Chondrocyte (in vitro differentiated cells): ENCODE data around the gene AFF3. TPM values are rescaled to one million over a fixed set of nuclear protein-coding genes. Genes with fewer than 3 reads are reported as not detected.
A peak's percentile ranks its signal among the peaks of the same experiment; 100 is the strongest.

ENCODE experiments used
- DNase-seq: peaks from one replicate; pipeline ENCODE4 v3.0.0; 2021; ENCODE audit warnings: mixed read lengths, low spot score
- H3K27ac Mint-ChIP-seq: one replicate; pipeline ENCODE4 v1.8.0; 2021; ENCODE audit warnings: mild to moderate bottlenecking, moderate library complexity, mixed read lengths; ENCODE audit not compliant: unreplicated experiment
- H3K27me3 Mint-ChIP-seq: 2 replicates; pipeline ENCODE4 v1.8.0; 2021; ENCODE audit warnings: low read depth, mixed read lengths
- H3K36me3 Mint-ChIP-seq: 2 replicates; pipeline ENCODE4 v1.8.0; 2021; ENCODE audit warnings: low read depth, mixed read lengths
- H3K4me1 Mint-ChIP-seq: 2 replicates; pipeline ENCODE4 v1.8.0; 2021; ENCODE audit warnings: low read depth, mild to moderate bottlenecking, mixed read lengths
- H3K4me3 Mint-ChIP-seq: one replicate; pipeline ENCODE4 v1.8.0; 2021; ENCODE audit warnings: mild to moderate bottlenecking, moderate library complexity, mixed read lengths; ENCODE audit not compliant: unreplicated experiment
- H3K9me3 Mint-ChIP-seq: 2 replicates; pipeline ENCODE4 v1.8.0; 2021; ENCODE audit warnings: low read depth, mixed read lengths
- CTCF ChIP-seq: fragments of 200-600 bp; sonication (generic); IDR thresholded peaks from 2 replicates; pipeline ENCODE4 v1.5.0; 2021; ENCODE audit warnings: antibody characterized with exemption, mild to moderate bottlenecking, moderate library complexity
- total RNA-seq: library from RNA; stranded (reverse); gene quantifications from 3 replicates; pipeline ENCODE4 v1.2.1, GENCODE V29; 2021

The AFF3 gene
- total RNA-seq, 1 donor from 2014 or later: 127 TPM

- no peaks in the 10 kb centered on the region for H3K4me1 Mint-ChIP-seq
- TF ChIP-seq CTCF: no peak
- no peak for DNase-seq
- no peak overlapping the region for H3K4me3 Mint-ChIP-seq
- H3K27me3 Mint-ChIP-seq: no peaks in the 10 kb centered on the region
- H3K36me3 Mint-ChIP-seq: no peaks in the 10 kb centered on the region
- H3K9me3 Mint-ChIP-seq: no peaks in the 10 kb centered on the region
- H3K27ac Mint-ChIP-seq: no peak overlapping the region
Observed at GRCh38 chr2:100179806-100180205, 37.4 kb upstream of the AFF3 start.

DNA sequence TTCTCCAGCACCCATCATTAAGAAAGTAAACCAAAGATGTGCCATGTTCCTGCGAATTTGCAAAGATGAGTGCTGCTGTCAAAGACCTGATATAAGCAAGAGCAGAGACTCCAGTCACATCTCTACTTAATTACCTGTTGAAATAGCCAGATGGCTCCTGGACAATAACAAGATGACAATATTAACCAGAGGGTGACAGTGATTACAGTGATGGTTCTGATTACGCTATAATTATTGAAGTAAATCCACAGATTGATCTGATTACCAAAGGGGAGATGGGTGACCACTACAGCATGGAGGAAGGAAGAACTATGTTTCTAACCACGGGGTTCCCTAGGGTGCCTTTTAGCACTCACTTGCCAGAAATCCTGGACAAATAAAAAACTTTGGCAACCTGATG, 36.5 kb upstream of the AFF3 start:
- Mint-ChIP-seq H3K27me3 (no peaks in the 10 kb centered on the region), H3K4me3 (no peak overlapping the region)

GRCh38 chr2:100178085-100178788, 35.8 kb upstream of the AFF3 start:
- Mint-ChIP-seq H3K36me3 (no peaks in the 10 kb centered on the region), H3K27ac (no peak overlapping the region), H3K4me3 (no peak overlapping the region), H3K4me1 (peaks cover 3% of the 10 kb centered on the region), H3K27me3 (no peaks in the 10 kb centered on the region), H3K9me3 (no peaks in the 10 kb centered on the region)
- peak; percentile 72 for TF ChIP-seq CTCF
- DNase-seq: no peak

More for the DNA sequence above, 36.5 kb upstream of the AFF3 start:
- peaks cover 1% of the 10 kb centered on the region for H3K4me1 Mint-ChIP-seq
- no peak for TF ChIP-seq CTCF
- H3K36me3 Mint-ChIP-seq: no peaks in the 10 kb centered on the region
- no peak overlapping the region for H3K27ac Mint-ChIP-seq
- DNase-seq: no peak
- no peaks in the 10 kb centered on the region for H3K9me3 Mint-ChIP-seq

GRCh38 chr2:100176925-100177324, 34.5 kb upstream of the AFF3 start:
- Mint-ChIP-seq H3K4me1 (peaks cover 3% of the 10 kb centered on the region), H3K27ac (no peak overlapping the region), H3K4me3 (no peak overlapping the region), H3K9me3 (no peaks in the 10 kb centered on the region), H3K27me3 (no peaks in the 10 kb centered on the region), H3K36me3 (no peaks in the 10 kb centered on the region)
- TF ChIP-seq CTCF: no peak
- no peak for DNase-seq

DNA sequence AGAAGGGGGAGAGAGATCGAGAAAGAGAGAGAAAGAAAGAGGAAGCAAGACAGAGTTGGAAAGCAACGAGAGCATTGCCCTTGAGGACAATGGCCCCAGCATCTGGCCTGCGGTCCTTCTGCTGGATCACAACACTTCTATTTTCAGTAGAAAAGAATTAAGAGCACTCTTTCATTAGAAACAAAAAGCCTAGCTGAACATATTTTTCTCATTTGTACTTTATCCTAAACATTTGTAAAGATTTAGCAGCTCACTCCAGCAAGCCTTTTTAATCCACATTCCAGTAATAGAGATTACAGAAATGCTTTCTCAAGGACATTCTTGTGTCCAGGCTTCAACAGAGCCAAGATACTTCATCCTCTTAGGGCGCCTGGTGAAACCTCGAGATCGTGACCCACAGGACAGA, 31.6 kb upstream of the AFF3 start:
- Mint-ChIP-seq H3K27me3 (no peaks in the 10 kb centered on the region), H3K9me3 (no peaks in the 10 kb centered on the region), H3K4me3 (no peak overlapping the region), H3K27ac (no peak overlapping the region), H3K36me3 (no peaks in the 10 kb centered on the region), H3K4me1 (peaks cover 3% of the 10 kb centered on the region)
- no peak for TF ChIP-seq CTCF
- no peak for DNase-seq
